DMS114 treated with DMSO at 0.1 percent for 48 hours (cell line): ENCODE results near the gene AHCTF1.

Experiments
- DNase-seq: peaks from one replicate; lab custom pipeline; 2025; ENCODE audit not compliant: unreplicated experiment; lab: John Stamatoyannopoulos, UW

Gene AHCTF1

GRCh38 chr1:246931549-246932365 lies at the start of gene AHCTF1:
Gene AHCTF1, minus strand, starts transcription at chr1:246931948. Its CDS starts 13,578 bp downstream, at chr1:246918370.
- DNase-seq: peak; percentile 95

GRCh38 chr1:246978785-246979184 lies 47.0 kb upstream of the AHCTF1 start:
- no peak for DNase-seq

GRCh38 chr1:246978281-246978680 lies 46.5 kb upstream of the AHCTF1 start:
- DNase-seq: no peak

- DNase-seq: no peak
Measured at GRCh38 chr1:246971969-246972368, 40.2 kb upstream of the AHCTF1 start.

- no peak for DNase-seq
Measured at GRCh38 chr1:246971090-246971721, 39.5 kb upstream of the AHCTF1 start.

GRCh38 chr1:246969621-246970020 lies 37.9 kb upstream of the AHCTF1 start:
- DNase-seq: no peak

GRCh38 chr1:246966502-246966901 lies 34.8 kb upstream of the AHCTF1 start:
- DNase-seq: no peak

- DNase-seq: no peak
Measured at GRCh38 chr1:246959944-246960693, 28.4 kb upstream of the AHCTF1 start.

GRCh38 chr1:246954126-246954525 lies 22.4 kb upstream of the AHCTF1 start:
- no peak for DNase-seq

- no peak for DNase-seq
Measured at GRCh38 chr1:246951413-246951812, 19.7 kb upstream of the AHCTF1 start.

- DNase-seq: no peak
Measured at GRCh38 chr1:246949956-246950355, 18.2 kb upstream of the AHCTF1 start.

- no peak for DNase-seq
Measured at GRCh38 chr1:246947255-246947654, 15.5 kb upstream of the AHCTF1 start.

GRCh38 chr1:246946366-246946765 lies 14.6 kb upstream of the AHCTF1 start:
- no peak for DNase-seq

- no peak for DNase-seq
Measured at GRCh38 chr1:246934765-246935164, 3.0 kb upstream of the AHCTF1 start.

GRCh38 chr1:246933893-246934292 lies 2.1 kb upstream of the AHCTF1 start:
- no peak for DNase-seq

- DNase-seq: no peak
Measured at GRCh38 chr1:246932366-246932700, 585 bp upstream of the AHCTF1 start.

GRCh38 chr1:246930830-246931548 lies 759 bp downstream of the AHCTF1 start:
- DNase-seq: peak; percentile 31

- DNase-seq: no peak
Measured at GRCh38 chr1:246925997-246926626, 5.6 kb downstream of the AHCTF1 start.

- no peak for DNase-seq
Measured at GRCh38 chr1:246923900-246924299, 7.8 kb downstream of the AHCTF1 start.

GRCh38 chr1:246923482-246923881 lies 8.3 kb downstream of the AHCTF1 start:
- DNase-seq: no peak

GRCh38 chr1:246921481-246921880 lies 10.3 kb downstream of the AHCTF1 start:
- no peak for DNase-seq
